ENCODE measurements around the gene RNASET2.
"Not testable (repeated sequence)": the region's sequence is repeated elsewhere in the genome, so short reads cannot be mapped to it uniquely, and the experiment has no call there.

Gene RNASET2

DNA sequence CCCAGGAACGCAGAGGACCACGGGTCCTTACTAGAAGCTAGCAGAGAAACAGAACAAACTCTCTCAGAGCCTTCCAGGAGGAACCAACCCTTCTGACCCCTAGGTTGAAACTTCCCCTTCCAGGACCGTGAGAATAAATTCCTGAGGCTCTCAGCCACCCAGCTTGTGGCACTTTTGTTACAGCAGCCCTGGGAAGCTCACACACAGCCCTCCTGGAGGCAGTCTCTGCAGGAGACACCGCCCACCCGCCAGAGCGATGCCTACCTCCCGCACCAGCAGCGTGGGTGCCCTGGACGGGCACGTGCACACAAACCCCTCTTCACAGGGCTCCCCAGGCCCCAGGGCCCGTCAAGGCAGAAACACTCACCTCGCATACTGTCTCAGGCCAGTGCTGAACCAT lies 4.2 kb downstream of the RNASET2 start:
- H3K9ac ChIP-seq (ENCODE audit: low read depth, low read length) = no peak overlapping the region
- H3K4me1 ChIP-seq (ENCODE audit: control insufficient read depth, insufficient read depth, low read length) = peaks cover 13% of the 10 kb centered on the region

DNA sequence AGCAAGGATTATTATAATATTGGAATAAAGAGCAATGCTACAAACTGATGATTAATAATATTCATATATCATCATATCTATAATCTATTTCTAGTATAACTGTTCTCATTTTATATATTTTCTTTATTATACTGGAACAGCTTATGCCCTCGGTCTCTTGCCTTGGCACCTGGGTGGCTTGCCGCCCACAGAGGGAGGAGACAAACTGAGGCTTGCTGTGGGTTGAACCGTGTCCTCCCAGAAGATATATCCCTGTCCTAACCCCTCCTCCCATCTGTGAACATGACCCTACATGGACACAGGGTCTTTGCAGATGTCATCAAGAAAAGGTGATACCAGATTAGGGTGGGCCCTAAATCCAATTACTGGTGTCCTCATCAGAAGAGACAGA lies 4.7 kb downstream of the RNASET2 start:
- H3K4me1 ChIP-seq (ENCODE audit: control insufficient read depth, insufficient read depth, low read length) = peaks cover 9% of the 10 kb centered on the region
- H3K4me2 ChIP-seq (ENCODE audit: low read length) = no peak overlapping the region
- H3K4me3 ChIP-seq (ENCODE audit: low read length) = no peak overlapping the region
- no peaks in the 10 kb centered on the region for H3K36me3 ChIP-seq (ENCODE audit: insufficient read depth, low read length)
- no peaks in the 10 kb centered on the region for H3K9me3 ChIP-seq (replicated peaks; ENCODE audit: low read length)
- H3K9ac ChIP-seq (ENCODE audit: low read depth, low read length) = no peak overlapping the region
- H3K27me3 ChIP-seq (ENCODE audit: control insufficient read depth, insufficient read depth, low read length) = no peaks in the 10 kb centered on the region

More for the DNA sequence above, 4.2 kb downstream of the RNASET2 start:
- Histone ChIP-seq H3K4me3 (ENCODE audit: low read length) (no peak overlapping the region), H3K9me3 (replicated peaks; ENCODE audit: low read length) (no peaks in the 10 kb centered on the region), H3K4me2 (ENCODE audit: low read length) (no peak overlapping the region), H3K36me3 (ENCODE audit: insufficient read depth, low read length) (no peaks in the 10 kb centered on the region), H3K27me3 (ENCODE audit: control insufficient read depth, insufficient read depth, low read length) (no peaks in the 10 kb centered on the region)

- not testable (repeated sequence) for H3K27me3 ChIP-seq (ENCODE audit: control insufficient read depth, insufficient read depth, low read length); H3K9me3 ChIP-seq (replicated peaks; ENCODE audit: low read length); H3K36me3 ChIP-seq (ENCODE audit: insufficient read depth, low read length); H3K4me3 ChIP-seq (ENCODE audit: low read length); H3K4me1 ChIP-seq (ENCODE audit: control insufficient read depth, insufficient read depth, low read length); H3K9ac ChIP-seq (ENCODE audit: low read depth, low read length); H3K4me2 ChIP-seq (ENCODE audit: low read length)
Observed at GRCh38 chr6:166950892-166951669, 5.3 kb downstream of the RNASET2 start.

DNA sequence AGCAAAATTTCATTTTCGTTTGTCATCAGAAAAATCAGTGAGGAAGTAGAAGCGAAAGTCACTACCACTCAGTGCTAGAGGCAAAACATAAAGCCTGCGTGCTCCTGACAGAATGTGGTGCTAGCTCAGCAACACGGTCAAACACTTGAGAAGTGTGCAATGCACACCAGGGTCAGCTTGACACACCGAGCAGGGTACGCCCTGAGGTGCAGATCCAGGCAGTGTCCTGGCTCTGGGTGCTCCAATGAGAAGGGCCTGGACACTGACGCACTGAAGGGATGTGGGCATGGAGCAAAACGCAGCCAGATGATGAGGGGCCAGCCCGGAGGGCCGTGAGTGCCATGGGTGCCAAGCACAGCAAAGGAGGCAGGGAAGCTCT lies 5.9 kb downstream of the RNASET2 start:
- Histone ChIP-seq H3K4me2 (ENCODE audit: low read length) (no peak overlapping the region), H3K4me3 (ENCODE audit: low read length) (no peak overlapping the region), H3K4me1 (ENCODE audit: control insufficient read depth, insufficient read depth, low read length) (peaks cover 3% of the 10 kb centered on the region), H3K9ac (ENCODE audit: low read depth, low read length) (no peak overlapping the region), H3K9me3 (replicated peaks; ENCODE audit: low read length) (no peaks in the 10 kb centered on the region), H3K27me3 (ENCODE audit: control insufficient read depth, insufficient read depth, low read length) (no peaks in the 10 kb centered on the region), H3K36me3 (ENCODE audit: insufficient read depth, low read length) (no peaks in the 10 kb centered on the region)

DNA sequence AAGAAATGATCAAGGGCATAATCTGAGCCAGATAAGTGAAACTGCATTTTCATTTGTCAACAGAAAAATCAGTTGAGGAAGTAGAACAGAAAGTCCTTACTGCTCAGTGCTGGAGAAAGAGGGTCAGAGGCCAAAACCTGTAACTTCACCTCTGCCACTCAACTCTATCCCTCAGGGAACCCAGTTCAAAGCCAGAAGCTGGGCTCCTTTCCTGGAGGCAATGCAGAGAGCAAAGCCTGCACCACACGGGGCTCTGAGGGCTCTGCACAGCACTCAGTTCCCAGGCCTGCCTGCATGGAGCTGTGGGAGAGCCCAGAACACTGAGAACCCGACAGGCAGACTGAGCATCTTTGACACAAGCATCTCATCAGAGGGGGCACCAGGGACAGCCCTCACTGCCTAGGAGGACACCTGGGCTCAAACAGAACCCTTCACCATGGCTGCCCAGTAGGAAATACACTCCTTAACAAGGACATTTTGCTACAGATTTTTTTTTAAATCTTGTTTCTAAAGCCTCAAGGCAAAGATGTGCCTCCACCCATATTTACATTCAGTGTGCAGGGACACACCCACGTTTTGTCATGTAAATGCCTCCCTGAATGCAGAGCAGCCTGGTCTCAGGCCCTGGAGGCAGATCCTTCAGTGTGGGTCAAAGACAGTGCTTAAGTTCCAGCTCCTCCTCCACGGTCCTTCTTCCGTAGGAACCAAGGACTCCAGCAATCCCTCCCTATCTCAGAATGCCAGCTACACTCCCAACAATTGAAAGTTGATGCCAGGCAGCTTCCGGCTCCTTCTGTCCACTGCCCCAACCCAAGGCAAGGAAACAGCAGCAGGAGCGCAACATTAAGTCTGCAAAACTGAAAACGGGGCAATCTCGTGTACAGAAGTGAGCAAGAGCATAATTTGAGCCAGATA lies 6.6 kb downstream of the RNASET2 start:
- Histone ChIP-seq H3K27me3 (ENCODE audit: control insufficient read depth, insufficient read depth, low read length) (no peaks in the 10 kb centered on the region), H3K4me3 (ENCODE audit: low read length) (no peak overlapping the region), H3K4me2 (ENCODE audit: low read length) (no peak overlapping the region), H3K36me3 (ENCODE audit: insufficient read depth, low read length) (no peaks in the 10 kb centered on the region), H3K9me3 (replicated peaks; ENCODE audit: low read length) (no peaks in the 10 kb centered on the region), H3K9ac (ENCODE audit: low read depth, low read length) (no peak overlapping the region), H3K4me1 (ENCODE audit: control insufficient read depth, insufficient read depth, low read length) (no peaks in the 10 kb centered on the region)

GRCh38 chr6:166948724-166949123 lies 7.6 kb downstream of the RNASET2 start:
- H3K4me2 ChIP-seq (ENCODE audit: low read length); H3K27me3 ChIP-seq (ENCODE audit: control insufficient read depth, insufficient read depth, low read length); H3K36me3 ChIP-seq (ENCODE audit: insufficient read depth, low read length); H3K4me1 ChIP-seq (ENCODE audit: control insufficient read depth, insufficient read depth, low read length); H3K9me3 ChIP-seq (replicated peaks; ENCODE audit: low read length); H3K4me3 ChIP-seq (ENCODE audit: low read length); H3K9ac ChIP-seq (ENCODE audit: low read depth, low read length): not testable (repeated sequence)

- H3K4me1 ChIP-seq (ENCODE audit: control insufficient read depth, insufficient read depth, low read length) = no peaks in the 10 kb centered on the region
- H3K9me3 ChIP-seq (replicated peaks; ENCODE audit: low read length) = no peaks in the 10 kb centered on the region
- H3K36me3 ChIP-seq (ENCODE audit: insufficient read depth, low read length) = no peaks in the 10 kb centered on the region
- no peak overlapping the region for H3K4me3 ChIP-seq (ENCODE audit: low read length)
- H3K9ac ChIP-seq (ENCODE audit: low read depth, low read length) = no peak overlapping the region
- no peaks in the 10 kb centered on the region for H3K27me3 ChIP-seq (ENCODE audit: control insufficient read depth, insufficient read depth, low read length)
- no peak overlapping the region for H3K4me2 ChIP-seq (ENCODE audit: low read length)
Observed at GRCh38 chr6:166947251-166947650, 9.1 kb downstream of the RNASET2 start.

DNA sequence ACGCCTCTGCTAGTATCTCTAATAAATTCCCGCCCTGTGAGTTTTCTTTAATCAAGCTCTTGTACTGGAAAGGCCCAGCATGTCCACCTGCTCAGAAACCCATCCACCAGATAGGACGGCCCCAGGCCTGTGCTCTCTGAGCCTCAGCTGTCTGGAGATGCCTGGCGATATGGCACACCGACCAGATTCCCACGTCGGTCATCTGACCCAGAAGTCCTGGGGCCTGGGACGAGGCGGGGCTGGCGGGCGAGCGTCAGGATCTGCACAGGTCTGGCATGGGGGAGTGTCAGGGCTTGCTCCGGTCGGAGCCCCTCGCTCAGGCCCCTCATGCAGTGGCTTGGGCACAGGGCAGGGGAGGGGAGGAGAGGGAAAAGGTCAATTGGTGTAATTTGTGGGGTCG lies 10.2 kb downstream of the RNASET2 start:
- H3K9ac ChIP-seq (ENCODE audit: low read depth, low read length) = no peak overlapping the region
- H3K9me3 ChIP-seq (replicated peaks; ENCODE audit: low read length) = no peaks in the 10 kb centered on the region
- H3K4me1 ChIP-seq (ENCODE audit: control insufficient read depth, insufficient read depth, low read length) = no peaks in the 10 kb centered on the region
- H3K4me3 ChIP-seq (ENCODE audit: low read length) = no peak overlapping the region
- H3K27me3 ChIP-seq (ENCODE audit: control insufficient read depth, insufficient read depth, low read length) = no peaks in the 10 kb centered on the region
- H3K36me3 ChIP-seq (ENCODE audit: insufficient read depth, low read length) = no peaks in the 10 kb centered on the region
- H3K4me2 ChIP-seq (ENCODE audit: low read length) = no peak overlapping the region

DNA sequence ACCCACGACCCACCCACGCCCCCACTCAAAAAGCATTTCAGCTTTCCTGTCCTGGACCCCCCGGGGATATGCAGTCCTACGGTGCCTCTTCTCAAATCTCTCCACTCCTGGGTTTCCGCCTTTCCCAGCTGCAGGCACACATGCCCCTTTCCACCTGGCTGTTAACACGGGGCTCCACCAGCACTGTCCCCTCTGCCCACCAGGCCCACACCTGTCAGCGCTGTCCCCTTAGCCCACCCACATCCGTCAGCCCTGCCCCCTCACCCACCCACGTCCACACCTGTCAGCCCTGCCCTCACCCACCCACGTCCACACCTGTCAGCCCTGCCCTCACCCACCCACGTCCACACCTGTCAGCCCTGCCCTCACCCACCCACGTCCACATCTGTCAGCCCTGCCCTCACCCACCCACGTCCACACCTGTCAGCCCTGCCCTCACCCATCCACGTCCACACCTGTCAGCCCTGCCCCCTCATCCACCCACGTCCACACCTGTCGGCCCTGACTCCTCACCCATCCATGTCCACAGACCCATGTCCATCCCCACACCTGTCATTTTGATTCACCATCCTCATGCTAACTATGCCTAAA lies 11.6 kb downstream of the RNASET2 start:
- no peaks in the 10 kb centered on the region for H3K36me3 ChIP-seq (ENCODE audit: insufficient read depth, low read length)
- H3K9ac ChIP-seq (ENCODE audit: low read depth, low read length) = no peak overlapping the region
- H3K4me1 ChIP-seq (ENCODE audit: control insufficient read depth, insufficient read depth, low read length) = peaks cover 9% of the 10 kb centered on the region
- no peak overlapping the region for H3K4me3 ChIP-seq (ENCODE audit: low read length)
- no peaks in the 10 kb centered on the region for H3K9me3 ChIP-seq (replicated peaks; ENCODE audit: low read length)
- H3K27me3 ChIP-seq (ENCODE audit: control insufficient read depth, insufficient read depth, low read length) = no peaks in the 10 kb centered on the region
- no peak overlapping the region for H3K4me2 ChIP-seq (ENCODE audit: low read length)

GRCh38 chr6:166942393-166943168 lies 13.8 kb downstream of the RNASET2 start:
- H3K27me3 ChIP-seq (ENCODE audit: control insufficient read depth, insufficient read depth, low read length) = no peaks in the 10 kb centered on the region
- H3K4me1 ChIP-seq (ENCODE audit: control insufficient read depth, insufficient read depth, low read length) = peaks cover 9% of the 10 kb centered on the region
- no peak overlapping the region for H3K9ac ChIP-seq (ENCODE audit: low read depth, low read length)
- no peak overlapping the region for H3K4me3 ChIP-seq (ENCODE audit: low read length)
- no peaks in the 10 kb centered on the region for H3K9me3 ChIP-seq (replicated peaks; ENCODE audit: low read length)
- no peak overlapping the region for H3K4me2 ChIP-seq (ENCODE audit: low read length)
- H3K36me3 ChIP-seq (ENCODE audit: insufficient read depth, low read length) = no peaks in the 10 kb centered on the region

DNA sequence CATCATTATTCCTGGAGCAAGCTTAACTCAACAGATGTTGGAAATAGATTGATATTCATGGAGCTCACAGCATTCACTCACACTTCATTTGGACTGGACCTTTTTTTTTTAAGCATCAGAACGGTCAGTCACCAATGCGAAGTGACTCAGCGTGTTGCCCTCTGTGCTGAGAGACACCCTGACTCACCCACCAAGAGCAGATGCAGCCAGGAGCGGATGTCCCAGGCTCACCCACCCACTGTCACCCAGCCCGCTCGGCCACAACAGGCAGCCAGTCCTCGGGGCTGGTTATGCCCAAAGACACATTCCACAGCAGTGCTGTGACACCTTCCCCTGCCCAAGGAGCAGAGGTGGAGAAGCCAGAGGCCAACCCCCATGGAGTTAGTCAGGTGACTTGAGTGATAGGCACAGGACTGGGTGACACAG lies 15.7 kb downstream of the RNASET2 start:
- Histone ChIP-seq H3K4me2 (ENCODE audit: low read length) (no peak overlapping the region), H3K4me1 (ENCODE audit: control insufficient read depth, insufficient read depth, low read length) (peaks cover 9% of the 10 kb centered on the region), H3K9me3 (replicated peaks; ENCODE audit: low read length) (no peaks in the 10 kb centered on the region), H3K4me3 (ENCODE audit: low read length) (no peak overlapping the region), H3K9ac (ENCODE audit: low read depth, low read length) (no peak overlapping the region), H3K27me3 (ENCODE audit: control insufficient read depth, insufficient read depth, low read length) (no peaks in the 10 kb centered on the region), H3K36me3 (ENCODE audit: insufficient read depth, low read length) (no peaks in the 10 kb centered on the region)

Measured in skeletal muscle satellite cell (primary cell).